HL-60 (cell line): ENCODE measurements around the gene DDX39A.

ENCODE experiments used
- DNase-seq, 2 experiments: peaks; one replicate each; pipeline ENCODE4 v3.0.0-alpha.2; 2010 to 2020; ENCODE audit warnings: low read depth in 1 of 2, low spot score in 1 of 2
- H3K27ac ChIP-seq: fragments of 250-450 bp; sonication (Bioruptor Pico); replicated peaks from 2 replicates; pipeline ENCODE4 v1.5.1; 2020; ENCODE audit warnings: mild to moderate bottlenecking, moderate library complexity
- H3K27me3 ChIP-seq: fragments of 250-450 bp; sonication (Bioruptor Pico); 2 replicates; pipeline ENCODE4 v1.5.1; 2021; ENCODE audit warnings: mild to moderate bottlenecking, moderate library complexity; ENCODE audit not compliant: insufficient read depth, poor library complexity, severe bottlenecking
- H3K4me3 ChIP-seq: replicated peaks from 2 replicates; pipeline ENCODE4 v1.5.1; 2011; ENCODE audit warnings: mild to moderate bottlenecking, control low read depth, low read length; ENCODE audit not compliant: insufficient read depth
- GABPA ChIP-seq: IDR thresholded peaks from 2 replicates; pipeline ENCODE4 v1.6.1; 2012; ENCODE audit warnings: low read depth
- POLR2AphosphoS5 ChIP-seq: IDR thresholded peaks from 2 replicates; pipeline ENCODE4 v1.6.1; 2012; ENCODE audit warnings: low read depth
- SPI1 ChIP-seq: IDR thresholded peaks from 2 replicates; pipeline ENCODE4 v1.6.1; 2012; ENCODE audit warnings: low read depth, mild to moderate bottlenecking, borderline replicate concordance
- TF ChIP-seq, protein P1 (sequence below): IDR thresholded peaks from one replicate; pipeline ENCODE4 v1.5.1; 2011; ENCODE audit warnings: low read length, control low read depth, inconsistent platforms; ENCODE audit not compliant: insufficient read depth
- TF ChIP-seq, protein P2 (sequence below): IDR thresholded peaks from 2 replicates; pipeline ENCODE4 v1.6.1; 2012; ENCODE audit warnings: low read depth; ENCODE audit not compliant: insufficient replicate concordance

The DDX39A gene

DNA sequence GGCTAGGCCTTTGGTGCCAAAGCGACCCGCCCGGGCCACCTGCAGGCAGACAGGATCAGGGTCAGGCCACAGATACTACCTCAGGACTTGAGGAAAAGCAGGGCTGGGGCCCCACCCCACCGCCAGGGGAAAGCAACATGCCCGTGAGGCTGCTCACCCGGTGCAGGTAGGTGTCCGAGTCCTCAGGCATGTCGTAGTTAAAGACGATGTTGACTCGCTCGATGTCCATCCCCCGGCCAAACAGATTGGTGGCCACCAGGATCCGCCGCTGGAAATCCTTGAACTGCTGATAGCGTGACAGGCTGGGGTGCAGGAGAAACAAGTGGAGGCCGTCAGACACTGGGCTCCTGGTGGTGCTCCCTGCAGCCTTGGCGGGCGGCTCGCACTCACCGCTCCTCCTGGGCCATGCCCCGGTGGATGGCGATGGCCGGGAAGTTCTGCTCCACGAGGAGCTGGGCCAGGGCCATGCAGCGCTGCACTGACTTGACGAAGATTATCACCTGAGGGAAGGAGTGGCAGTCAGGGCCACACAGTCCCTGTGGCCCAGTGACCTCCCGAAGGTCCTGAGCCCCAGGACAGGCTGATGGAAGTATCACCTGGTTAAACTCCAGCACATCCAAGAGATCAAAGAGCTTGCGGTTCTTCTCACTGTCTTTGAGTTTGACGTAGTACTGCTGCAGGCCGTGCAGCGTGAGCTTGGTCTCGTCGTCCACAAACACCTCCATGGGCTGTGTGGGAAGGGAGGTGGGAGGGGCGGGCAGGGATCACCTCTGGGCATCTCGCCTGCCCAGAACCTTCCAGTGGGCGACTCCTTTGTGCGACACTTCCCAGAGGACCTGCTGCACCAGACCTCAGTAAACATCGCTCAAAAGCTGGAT lies 9.8 kb downstream of the DDX39A start:
- DNase-seq = no peak
- no peak overlapping the region for H3K27ac ChIP-seq
- H3K27me3 ChIP-seq = no peaks in the 10 kb centered on the region
- H3K4me3 ChIP-seq = no peak overlapping the region
- TF ChIP-seq POLR2AphosphoS5 = peak; percentile 52; the same call in 1 of the 2 replicates
- TF ChIP-seq, protein P1, sequence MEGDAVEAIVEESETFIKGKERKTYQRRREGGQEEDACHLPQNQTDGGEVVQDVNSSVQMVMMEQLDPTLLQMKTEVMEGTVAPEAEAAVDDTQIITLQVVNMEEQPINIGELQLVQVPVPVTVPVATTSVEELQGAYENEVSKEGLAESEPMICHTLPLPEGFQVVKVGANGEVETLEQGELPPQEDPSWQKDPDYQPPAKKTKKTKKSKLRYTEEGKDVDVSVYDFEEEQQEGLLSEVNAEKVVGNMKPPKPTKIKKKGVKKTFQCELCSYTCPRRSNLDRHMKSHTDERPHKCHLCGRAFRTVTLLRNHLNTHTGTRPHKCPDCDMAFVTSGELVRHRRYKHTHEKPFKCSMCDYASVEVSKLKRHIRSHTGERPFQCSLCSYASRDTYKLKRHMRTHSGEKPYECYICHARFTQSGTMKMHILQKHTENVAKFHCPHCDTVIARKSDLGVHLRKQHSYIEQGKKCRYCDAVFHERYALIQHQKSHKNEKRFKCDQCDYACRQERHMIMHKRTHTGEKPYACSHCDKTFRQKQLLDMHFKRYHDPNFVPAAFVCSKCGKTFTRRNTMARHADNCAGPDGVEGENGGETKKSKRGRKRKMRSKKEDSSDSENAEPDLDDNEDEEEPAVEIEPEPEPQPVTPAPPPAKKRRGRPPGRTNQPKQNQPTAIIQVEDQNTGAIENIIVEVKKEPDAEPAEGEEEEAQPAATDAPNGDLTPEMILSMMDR = no peak
- TF ChIP-seq GABPA = no peak
- TF ChIP-seq, protein P2, sequence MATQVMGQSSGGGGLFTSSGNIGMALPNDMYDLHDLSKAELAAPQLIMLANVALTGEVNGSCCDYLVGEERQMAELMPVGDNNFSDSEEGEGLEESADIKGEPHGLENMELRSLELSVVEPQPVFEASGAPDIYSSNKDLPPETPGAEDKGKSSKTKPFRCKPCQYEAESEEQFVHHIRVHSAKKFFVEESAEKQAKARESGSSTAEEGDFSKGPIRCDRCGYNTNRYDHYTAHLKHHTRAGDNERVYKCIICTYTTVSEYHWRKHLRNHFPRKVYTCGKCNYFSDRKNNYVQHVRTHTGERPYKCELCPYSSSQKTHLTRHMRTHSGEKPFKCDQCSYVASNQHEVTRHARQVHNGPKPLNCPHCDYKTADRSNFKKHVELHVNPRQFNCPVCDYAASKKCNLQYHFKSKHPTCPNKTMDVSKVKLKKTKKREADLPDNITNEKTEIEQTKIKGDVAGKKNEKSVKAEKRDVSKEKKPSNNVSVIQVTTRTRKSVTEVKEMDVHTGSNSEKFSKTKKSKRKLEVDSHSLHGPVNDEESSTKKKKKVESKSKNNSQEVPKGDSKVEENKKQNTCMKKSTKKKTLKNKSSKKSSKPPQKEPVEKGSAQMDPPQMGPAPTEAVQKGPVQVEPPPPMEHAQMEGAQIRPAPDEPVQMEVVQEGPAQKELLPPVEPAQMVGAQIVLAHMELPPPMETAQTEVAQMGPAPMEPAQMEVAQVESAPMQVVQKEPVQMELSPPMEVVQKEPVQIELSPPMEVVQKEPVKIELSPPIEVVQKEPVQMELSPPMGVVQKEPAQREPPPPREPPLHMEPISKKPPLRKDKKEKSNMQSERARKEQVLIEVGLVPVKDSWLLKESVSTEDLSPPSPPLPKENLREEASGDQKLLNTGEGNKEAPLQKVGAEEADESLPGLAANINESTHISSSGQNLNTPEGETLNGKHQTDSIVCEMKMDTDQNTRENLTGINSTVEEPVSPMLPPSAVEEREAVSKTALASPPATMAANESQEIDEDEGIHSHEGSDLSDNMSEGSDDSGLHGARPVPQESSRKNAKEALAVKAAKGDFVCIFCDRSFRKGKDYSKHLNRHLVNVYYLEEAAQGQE = no peak
- TF ChIP-seq SPI1 = no peak

DNA sequence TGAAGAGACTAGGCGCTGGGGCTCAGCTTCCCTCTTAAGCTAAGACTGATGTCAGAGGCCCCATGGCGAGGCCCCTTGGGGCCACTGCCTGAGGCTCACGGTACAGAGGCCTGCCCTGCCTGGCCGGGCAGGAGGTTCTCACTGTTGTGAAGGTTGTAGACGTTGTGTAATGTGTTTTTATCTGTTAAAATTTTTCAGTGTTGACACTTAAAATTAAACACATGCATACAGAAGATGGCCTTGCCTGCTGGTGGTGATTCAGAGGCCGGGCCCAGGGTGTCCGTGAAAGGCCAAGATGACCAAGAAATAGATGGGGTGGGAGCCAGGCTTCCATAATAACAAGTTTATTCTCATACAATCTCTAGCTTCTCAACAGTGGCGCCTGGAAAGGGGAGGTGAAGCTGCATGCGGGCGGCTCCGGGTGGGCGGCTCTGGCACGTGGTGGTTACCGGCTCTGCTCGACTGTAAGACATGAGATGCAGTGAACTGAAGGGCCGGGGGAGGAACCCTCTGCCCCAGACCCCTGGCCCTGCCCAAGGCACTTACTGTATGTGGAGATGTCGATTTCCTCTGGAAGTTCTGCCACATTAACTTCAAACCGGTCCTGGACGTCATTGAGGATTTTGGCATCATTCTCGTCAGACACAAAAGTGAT lies 10.5 kb downstream of the DDX39A start:
- no peak for TF ChIP-seq SPI1
- no peak for TF ChIP-seq GABPA
- TF ChIP-seq, protein P1 = no peak
- TF ChIP-seq, protein P2 = no peak
- no peak for TF ChIP-seq POLR2AphosphoS5
- no peak overlapping the region for H3K27ac ChIP-seq
- no peak for DNase-seq
- no peak overlapping the region for H3K4me3 ChIP-seq
- H3K27me3 ChIP-seq = no peaks in the 10 kb centered on the region

- no peak for DNase-seq
- Histone ChIP-seq H3K27me3 (no peaks in the 10 kb centered on the region), H3K4me3 (no peak overlapping the region), H3K27ac (no peak overlapping the region)
- peak; percentile 92 for TF ChIP-seq POLR2AphosphoS5
- no peak for TF ChIP-seq GABPA
These were observed 11.3 kb downstream of the DDX39A start for GRCh38 chr19:14407605-14408484.
